ENCODE data around the gene ETV5. TPM values are rescaled to one million over a fixed set of nuclear protein-coding genes. Genes with fewer than 3 reads are reported as not detected.

The ETV5 gene
- total RNA-seq, 6 experiments from 2014 or later = 4.5 to 15.4 (median 8.2) TPM

- 36% methylated on average over 2 of the region's 2 CpGs for WGBS (ENCODE audit: insufficient coverage, low coverage, low lambda C conversion rate, missing lambda C conversion rate)
- H3K27me3 ChIP-seq = no peaks in the 10 kb centered on the region
- no peaks in the 10 kb centered on the region for H3K36me3 ChIP-seq
- DNase-seq (no peak), ATAC-seq (no peak)
- intact Hi-C loops (cut with DNase I) = no loop called here
- no peaks in the 10 kb centered on the region for H3K4me1 ChIP-seq
- TF ChIP-seq, protein P1, sequence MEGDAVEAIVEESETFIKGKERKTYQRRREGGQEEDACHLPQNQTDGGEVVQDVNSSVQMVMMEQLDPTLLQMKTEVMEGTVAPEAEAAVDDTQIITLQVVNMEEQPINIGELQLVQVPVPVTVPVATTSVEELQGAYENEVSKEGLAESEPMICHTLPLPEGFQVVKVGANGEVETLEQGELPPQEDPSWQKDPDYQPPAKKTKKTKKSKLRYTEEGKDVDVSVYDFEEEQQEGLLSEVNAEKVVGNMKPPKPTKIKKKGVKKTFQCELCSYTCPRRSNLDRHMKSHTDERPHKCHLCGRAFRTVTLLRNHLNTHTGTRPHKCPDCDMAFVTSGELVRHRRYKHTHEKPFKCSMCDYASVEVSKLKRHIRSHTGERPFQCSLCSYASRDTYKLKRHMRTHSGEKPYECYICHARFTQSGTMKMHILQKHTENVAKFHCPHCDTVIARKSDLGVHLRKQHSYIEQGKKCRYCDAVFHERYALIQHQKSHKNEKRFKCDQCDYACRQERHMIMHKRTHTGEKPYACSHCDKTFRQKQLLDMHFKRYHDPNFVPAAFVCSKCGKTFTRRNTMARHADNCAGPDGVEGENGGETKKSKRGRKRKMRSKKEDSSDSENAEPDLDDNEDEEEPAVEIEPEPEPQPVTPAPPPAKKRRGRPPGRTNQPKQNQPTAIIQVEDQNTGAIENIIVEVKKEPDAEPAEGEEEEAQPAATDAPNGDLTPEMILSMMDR (IDR thresholded peaks at IDR 0.05) = no peak
- TF ChIP-seq POLR2A (IDR thresholded peaks at IDR 0.05) = no peak
- no peaks in the 10 kb centered on the region for H3K9me3 ChIP-seq
- H3K4me3 ChIP-seq = no peak overlapping the region
- H3K27ac ChIP-seq = no peak overlapping the region
Measured at GRCh38 chr3:185998136-185998535, 110.8 kb downstream of the ETV5 start.

GRCh38 chr3:185997130-185997529 is 111.8 kb downstream of the ETV5 start:
- WGBS (ENCODE audit: insufficient coverage, low coverage, low lambda C conversion rate, missing lambda C conversion rate) = 60% methylated on average over 2 of the region's 3 CpGs

More at GRCh38 chr3:185997130-185997529, 111.8 kb downstream of the ETV5 start:
- intact Hi-C loops (cut with DNase I) = no loop called here
- no peak for DNase-seq
- Histone ChIP-seq H3K27ac (no peak overlapping the region), H3K9me3 (no peaks in the 10 kb centered on the region), H3K36me3 (no peaks in the 10 kb centered on the region), H3K27me3 (no peaks in the 10 kb centered on the region), H3K4me3 (no peak overlapping the region), H3K4me1 (no peaks in the 10 kb centered on the region)
- TF ChIP-seq, protein P1 (IDR thresholded peaks at IDR 0.05) = no peak
- no peak for TF ChIP-seq POLR2A (IDR thresholded peaks at IDR 0.05)
- ATAC-seq = no peak

Small RNA genes within 50 kb of the gene (small RNA-seq; reads per million reads assigned to genes)
- 0 reads per million in 2 experiments for gene RF00017

Other genes starting within 250 kb of the ETV5 start
- gene TRA2B, start 171.1 kb downstream of the ETV5 start, total RNA-seq = 10 to 100 TPM; 31.0 to 68.5 (median 49.6) TPM

Data from right lobe of liver (tissue), 6 donors.